BLaER1 (cell line): ENCODE results near the gene LBH.

ENCODE experiments used
- H3K27ac ChIP-seq: shearing (Covaris generic); formaldehyde crosslinking; 2 replicates; pipeline ENCODE4 v1.8.1; 2022
- H3K27me3 ChIP-seq: shearing (Covaris generic); formaldehyde crosslinking; 2 replicates; pipeline ENCODE4 v1.8.1; 2022
- H3K36me3 ChIP-seq: shearing (Covaris generic); formaldehyde crosslinking; 2 replicates; pipeline ENCODE4 v1.8.1; 2022
- H3K4me1 ChIP-seq: shearing (Covaris generic); formaldehyde crosslinking; 2 replicates; pipeline ENCODE4 v1.8.1; 2022
- H3K4me2 ChIP-seq: shearing (Covaris generic); formaldehyde crosslinking; 2 replicates; pipeline ENCODE4 v1.8.1; 2022
- H3K4me3 ChIP-seq: shearing (Covaris generic); formaldehyde crosslinking; 2 replicates; pipeline ENCODE4 v1.8.1; 2022
- H3K9ac ChIP-seq: shearing (Covaris generic); formaldehyde crosslinking; 2 replicates; pipeline ENCODE4 v1.8.1; 2022
- H3K9me3 ChIP-seq: shearing (Covaris generic); formaldehyde crosslinking; 2 replicates; pipeline ENCODE4 v1.8.1; 2022
- H4K20me1 ChIP-seq: shearing (Covaris generic); formaldehyde crosslinking; 2 replicates; pipeline ENCODE4 v1.8.1; 2022
- Cebpa-rat ChIP-seq: shearing (Covaris generic); IDR thresholded peaks from 2 replicates; pipeline ENCODE4 v1.8.1; 2022

LBH gene

DNA sequence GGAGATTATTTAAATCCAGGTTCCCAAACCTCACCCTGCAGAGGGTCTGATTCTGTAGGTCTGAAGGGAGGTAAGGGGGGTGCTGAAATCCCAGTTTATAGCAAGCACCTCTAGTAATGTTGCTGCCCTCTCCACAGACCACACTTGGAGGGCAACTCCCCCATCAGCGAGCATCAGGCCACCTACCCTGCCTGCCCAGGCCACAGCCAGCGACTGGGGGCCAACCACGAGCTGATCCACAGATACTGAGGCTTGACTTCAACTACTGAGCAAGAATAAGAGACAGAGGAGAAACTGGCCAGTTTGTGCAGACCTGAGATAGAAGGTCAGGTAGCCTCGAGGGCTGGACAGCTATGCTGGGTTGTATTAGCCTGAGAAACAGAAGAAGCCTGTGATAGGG, 36.3 kb upstream of the LBH start:
- Histone ChIP-seq H3K4me3 (no peak overlapping the region), H3K27ac (no peak overlapping the region), H4K20me1 (no peaks in the 10 kb centered on the region), H3K27me3 (no peaks in the 10 kb centered on the region), H3K36me3 (no peaks in the 10 kb centered on the region), H3K4me2 (no peak overlapping the region), H3K9me3 (no peaks in the 10 kb centered on the region; the same call in 1 of the 2 replicates), H3K9ac (no peak overlapping the region), H3K4me1 (no peaks in the 10 kb centered on the region)
- TF ChIP-seq Cebpa-rat, result no peak

DNA sequence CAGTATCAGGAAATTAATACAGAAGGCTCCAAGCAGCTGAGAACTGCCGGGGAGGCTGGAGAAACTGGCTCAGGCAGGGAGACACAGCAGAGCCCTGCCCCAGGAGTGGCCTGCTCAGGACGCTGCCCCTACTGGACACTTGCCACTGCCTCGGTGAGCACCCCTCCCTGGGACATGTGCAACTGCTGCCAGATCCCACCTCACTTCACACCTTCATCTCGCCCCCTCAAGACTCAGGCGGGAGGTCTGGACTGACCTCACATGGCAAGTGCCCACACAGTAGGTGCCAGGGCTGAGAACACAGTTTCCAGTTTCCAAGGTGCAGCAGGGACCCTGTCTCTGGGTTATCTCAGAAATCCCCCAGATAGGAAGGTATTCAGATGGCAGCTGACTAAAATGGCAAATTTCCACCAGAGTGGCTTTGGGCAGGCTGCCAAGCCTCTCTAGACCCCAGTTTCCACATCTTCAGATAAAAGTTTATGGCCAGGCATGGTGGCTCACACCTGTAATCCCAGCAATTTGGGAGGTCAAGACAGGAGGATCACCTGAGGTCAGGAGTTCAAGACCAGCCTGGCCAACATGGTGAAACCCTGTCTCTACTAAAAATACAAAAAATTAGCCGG, 33.7 kb upstream of the LBH start:
- H3K36me3 ChIP-seq, result no peaks in the 10 kb centered on the region
- no peak overlapping the region for H3K9ac ChIP-seq
- no peaks in the 10 kb centered on the region for H3K4me1 ChIP-seq
- no peaks in the 10 kb centered on the region for H3K27me3 ChIP-seq
- no peaks in the 10 kb centered on the region for H4K20me1 ChIP-seq
- H3K4me2 ChIP-seq, result no peak overlapping the region
- no peak overlapping the region for H3K27ac ChIP-seq
- H3K4me3 ChIP-seq, result no peak overlapping the region
- H3K9me3 ChIP-seq, result no peaks in the 10 kb centered on the region
- no peak for TF ChIP-seq Cebpa-rat

DNA sequence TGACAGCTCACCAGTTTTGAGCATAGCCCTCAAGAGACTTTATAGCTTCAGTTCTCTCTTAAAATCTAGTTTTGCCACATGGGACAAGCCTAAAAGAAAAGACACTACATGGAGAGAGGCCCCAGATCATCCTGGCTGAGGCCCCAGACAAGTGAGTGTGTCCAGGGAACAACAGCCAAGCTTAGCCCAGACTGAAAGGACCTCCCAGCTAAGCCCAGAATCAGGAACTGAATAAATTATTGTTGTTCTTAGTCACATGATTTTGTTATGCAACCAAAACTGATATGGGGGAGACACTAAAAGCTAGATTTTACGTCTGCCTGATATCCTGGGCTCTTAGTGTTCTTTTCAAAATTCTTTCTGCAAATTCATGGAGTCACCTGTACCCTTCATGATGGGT, 29.3 kb upstream of the LBH start:
- Histone ChIP-seq H3K9me3 (no peaks in the 10 kb centered on the region), H4K20me1 (no peaks in the 10 kb centered on the region), H3K4me2 (no peak overlapping the region), H3K4me1 (peaks cover 8% of the 10 kb centered on the region), H3K36me3 (no peaks in the 10 kb centered on the region), H3K27ac (no peak overlapping the region), H3K9ac (no peak overlapping the region), H3K27me3 (no peaks in the 10 kb centered on the region), H3K4me3 (no peak overlapping the region)
- TF ChIP-seq Cebpa-rat, result no peak

DNA sequence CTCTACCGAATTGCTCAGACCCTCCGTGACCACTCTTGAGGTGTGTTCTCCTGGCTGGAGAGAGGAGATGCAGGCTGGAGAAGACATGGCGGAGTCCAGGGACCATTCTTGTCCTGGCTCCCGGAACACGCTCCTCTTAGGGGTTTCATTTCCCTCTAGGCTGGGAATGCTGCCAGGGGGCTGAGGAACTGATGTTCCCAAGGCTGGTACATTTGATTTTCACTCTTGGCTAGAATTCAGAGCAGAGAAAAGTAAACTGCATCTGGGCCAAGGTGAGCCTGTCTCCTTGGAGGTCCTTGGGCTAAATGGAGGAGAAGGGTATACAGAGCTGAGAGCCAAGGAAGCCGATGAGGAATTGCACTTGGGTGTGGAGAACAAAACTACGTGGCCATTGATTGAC, 28.2 kb upstream of the LBH start:
- H3K4me3 ChIP-seq, result no peak overlapping the region
- no peak for TF ChIP-seq Cebpa-rat
- H3K9ac ChIP-seq, result no peak overlapping the region
- no peaks in the 10 kb centered on the region for H3K9me3 ChIP-seq
- no peak overlapping the region for H3K4me2 ChIP-seq
- H3K36me3 ChIP-seq, result no peaks in the 10 kb centered on the region
- H3K27ac ChIP-seq, result no peak overlapping the region
- no peaks in the 10 kb centered on the region for H4K20me1 ChIP-seq
- no peaks in the 10 kb centered on the region for H3K27me3 ChIP-seq
- peaks cover 8% of the 10 kb centered on the region for H3K4me1 ChIP-seq

DNA sequence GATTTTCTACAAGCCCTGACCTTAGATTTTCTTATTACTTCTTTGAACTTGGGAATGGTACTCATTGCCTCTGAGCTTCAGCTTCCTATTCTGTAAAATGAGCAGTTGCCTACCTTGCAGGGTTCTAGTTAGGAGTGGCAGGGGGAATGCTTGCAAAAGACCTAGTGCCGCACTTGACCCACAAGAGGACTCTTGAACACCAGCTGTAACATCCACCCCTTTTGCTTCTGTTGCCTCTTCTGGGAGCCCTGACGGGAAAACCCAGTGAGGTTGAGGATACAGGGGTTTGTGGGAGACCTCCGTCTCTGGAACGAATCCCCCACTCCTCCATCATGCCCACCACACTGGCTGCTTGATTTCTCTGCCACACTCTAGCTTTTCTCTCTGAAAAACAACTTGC, 27.1 kb upstream of the LBH start:
- Histone ChIP-seq H3K9me3 (no peaks in the 10 kb centered on the region), H3K27me3 (no peaks in the 10 kb centered on the region)
- no peak for TF ChIP-seq Cebpa-rat

DNA sequence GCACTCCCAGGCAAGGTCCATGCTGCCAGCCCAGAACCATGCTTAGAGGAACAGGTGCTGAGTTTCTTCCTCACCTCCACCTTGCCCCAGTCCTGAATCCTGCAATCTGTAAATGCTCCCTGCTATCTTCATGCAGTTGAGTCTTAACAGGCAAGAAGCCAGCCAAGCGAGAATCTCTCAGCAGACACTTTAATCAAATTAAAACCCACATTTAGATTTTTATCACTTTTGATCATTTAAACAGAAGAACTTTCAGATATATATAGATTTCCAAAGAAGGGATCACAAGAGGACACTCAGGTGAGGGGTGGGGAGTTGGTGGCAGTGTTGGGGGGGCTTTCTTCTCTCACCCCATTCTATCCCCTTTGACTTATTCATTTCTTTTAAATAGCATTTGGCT, 25.9 kb upstream of the LBH start:
- TF ChIP-seq Cebpa-rat, result no peak
- no peak overlapping the region for H3K9ac ChIP-seq
- no peaks in the 10 kb centered on the region for H4K20me1 ChIP-seq

More for the DNA sequence above, 27.1 kb upstream of the LBH start:
- Histone ChIP-seq H3K9ac (no peak overlapping the region), H4K20me1 (no peaks in the 10 kb centered on the region), H3K4me3 (no peak overlapping the region), H3K36me3 (no peaks in the 10 kb centered on the region), H3K27ac (no peak overlapping the region), H3K4me2 (no peak overlapping the region), H3K4me1 (peaks cover 8% of the 10 kb centered on the region)

DNA sequence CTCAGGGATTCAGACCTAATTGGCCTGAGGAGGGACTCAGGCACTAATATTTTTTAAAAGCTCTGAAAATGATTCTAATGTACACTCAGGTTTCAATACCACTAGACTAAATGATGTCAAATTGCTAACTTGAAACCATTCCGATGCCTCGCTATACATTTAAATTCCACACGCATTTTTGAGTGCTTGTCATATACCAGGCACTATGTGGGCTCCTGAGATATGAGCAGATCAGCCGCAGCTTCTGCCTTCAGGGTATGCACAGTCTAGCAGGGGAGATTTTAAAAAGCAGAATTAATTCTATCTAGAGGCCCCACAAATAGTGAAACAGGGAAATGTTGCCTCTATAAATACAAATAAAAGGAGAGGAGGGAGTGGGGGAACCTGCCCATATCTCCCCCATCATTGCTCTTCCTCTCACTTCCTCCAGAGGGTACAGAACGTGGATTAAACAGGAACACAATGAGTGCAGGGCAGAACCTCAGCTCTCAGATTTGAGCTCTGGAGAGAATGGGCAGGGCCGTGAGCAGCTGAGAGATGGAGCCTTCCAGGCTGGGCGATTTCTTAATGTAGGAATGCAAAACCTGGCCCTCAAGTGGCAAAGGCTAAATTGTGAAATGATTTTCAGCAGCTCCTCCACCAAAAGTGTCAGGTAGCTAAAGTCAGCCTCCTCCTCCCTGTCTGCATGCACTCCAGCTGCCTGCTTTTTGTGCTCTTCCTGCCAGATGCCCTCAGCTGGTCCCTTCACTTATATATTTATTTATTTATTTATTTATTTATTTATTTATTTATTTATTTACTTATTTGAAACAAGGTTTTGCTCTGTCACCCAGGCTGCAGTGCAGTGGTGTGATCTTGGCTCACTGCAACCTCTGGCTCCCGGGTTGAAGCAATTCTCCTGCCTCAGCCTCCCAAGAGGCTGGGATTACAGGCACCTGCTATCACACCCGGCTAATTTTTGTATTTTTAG, 24.6 kb upstream of the LBH start:
- Histone ChIP-seq H4K20me1 (no peaks in the 10 kb centered on the region), H3K36me3 (no peaks in the 10 kb centered on the region), H3K4me2 (no peak overlapping the region), H3K27me3 (no peaks in the 10 kb centered on the region), H3K9me3 (no peaks in the 10 kb centered on the region), H3K27ac (no peak overlapping the region), H3K4me3 (no peak overlapping the region), H3K9ac (no peak overlapping the region), H3K4me1 (peaks cover 8% of the 10 kb centered on the region)
- TF ChIP-seq Cebpa-rat, result no peak

More for the DNA sequence above, 25.9 kb upstream of the LBH start:
- 0 out of 2 replicates have a peak overlapping the region, but pooled peaks have one; percentile 0 for H3K4me2 ChIP-seq
- no peaks in the 10 kb centered on the region for H3K27me3 ChIP-seq
- no peaks in the 10 kb centered on the region for H3K9me3 ChIP-seq
- no peaks in the 10 kb centered on the region for H3K36me3 ChIP-seq
- no peak overlapping the region for H3K27ac ChIP-seq
- H3K4me3 ChIP-seq, result no peak overlapping the region
- H3K4me1 ChIP-seq, result peaks cover 8% of the 10 kb centered on the region

DNA sequence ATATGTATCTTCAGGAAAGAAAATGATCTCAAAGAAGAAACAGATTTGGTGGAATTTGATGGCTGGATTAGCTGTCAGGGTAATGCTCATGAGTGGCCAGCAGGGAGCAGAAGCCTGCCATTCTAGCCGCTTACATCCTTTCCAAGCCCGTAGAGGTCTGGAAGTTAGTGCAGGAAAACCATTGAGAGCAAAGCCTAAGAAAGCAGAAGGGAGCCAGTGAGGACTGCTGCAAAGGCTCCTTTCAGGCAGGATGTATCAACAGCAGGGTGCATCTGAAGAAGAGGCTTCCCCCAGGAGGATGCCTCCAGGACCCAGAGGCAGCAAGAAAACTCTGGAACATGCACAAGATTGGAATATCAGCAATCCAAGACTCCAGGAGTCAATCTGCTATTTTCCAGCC, 22.9 kb upstream of the LBH start:
- Histone ChIP-seq H3K27ac (no peak overlapping the region), H3K4me2 (no peak overlapping the region), H3K4me1 (peaks cover 8% of the 10 kb centered on the region), H3K4me3 (no peak overlapping the region), H3K9me3 (no peaks in the 10 kb centered on the region), H3K36me3 (no peaks in the 10 kb centered on the region), H3K9ac (no peak overlapping the region), H3K27me3 (no peaks in the 10 kb centered on the region), H4K20me1 (no peaks in the 10 kb centered on the region)
- TF ChIP-seq Cebpa-rat, result no peak

DNA sequence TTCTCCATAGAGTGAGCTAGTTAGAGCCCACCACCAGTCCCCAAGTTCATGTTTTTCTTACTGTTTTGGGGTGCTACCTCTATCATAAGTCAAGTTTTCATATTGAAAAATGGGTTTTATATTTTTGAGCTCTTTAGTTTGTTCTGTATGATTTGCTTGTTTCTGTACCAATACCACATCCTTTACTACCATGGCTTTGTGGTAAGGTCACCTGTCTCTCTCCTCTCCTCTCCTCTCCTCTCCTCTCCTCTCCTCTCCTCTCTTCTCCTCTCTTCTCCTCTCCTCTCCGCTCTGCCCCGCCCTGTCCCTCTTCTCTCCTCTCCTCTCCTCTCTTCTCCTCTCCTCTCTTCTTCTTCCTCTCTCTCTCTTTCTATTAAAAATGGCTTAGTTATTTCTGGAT, 22.1 kb upstream of the LBH start:
- peaks cover 8% of the 10 kb centered on the region for H3K4me1 ChIP-seq
- H3K9ac ChIP-seq, result no peak overlapping the region
- TF ChIP-seq Cebpa-rat, result no peak
- no peak overlapping the region for H3K4me2 ChIP-seq
- no peak overlapping the region for H3K27ac ChIP-seq
- H4K20me1 ChIP-seq, result no peaks in the 10 kb centered on the region
- H3K36me3 ChIP-seq, result no peaks in the 10 kb centered on the region
- no peak overlapping the region for H3K4me3 ChIP-seq
- H3K9me3 ChIP-seq, result no peaks in the 10 kb centered on the region
- H3K27me3 ChIP-seq, result no peaks in the 10 kb centered on the region

DNA sequence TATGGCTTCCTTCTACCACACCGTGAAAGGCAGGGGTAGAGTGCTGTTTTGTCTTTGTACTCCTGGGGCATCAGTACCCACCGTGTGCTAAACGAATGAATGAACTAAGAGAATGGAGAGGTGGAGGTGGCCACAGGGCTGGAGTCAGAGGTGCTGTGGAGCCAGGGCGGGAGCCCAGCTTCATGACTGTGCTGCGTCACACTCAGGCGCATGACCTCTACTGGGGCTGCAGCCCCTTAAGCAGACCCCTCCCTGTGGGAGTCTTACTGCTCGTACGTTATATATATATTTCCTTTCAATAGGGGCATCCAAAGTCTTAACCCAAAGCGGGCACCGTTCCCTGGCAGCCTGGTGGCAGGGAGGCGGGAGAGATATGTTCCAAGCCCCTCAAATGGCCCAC, 18.0 kb upstream of the LBH start:
- no peak overlapping the region for H3K9ac ChIP-seq
- H3K9me3 ChIP-seq, result no peaks in the 10 kb centered on the region
- no peak overlapping the region for H3K4me2 ChIP-seq

More for the DNA sequence above, 18.0 kb upstream of the LBH start:
- no peaks in the 10 kb centered on the region for H3K27me3 ChIP-seq
- no peak overlapping the region for H3K4me3 ChIP-seq
- H3K36me3 ChIP-seq, result no peaks in the 10 kb centered on the region
- no peak for TF ChIP-seq Cebpa-rat
- peaks cover 14% of the 10 kb centered on the region for H3K4me1 ChIP-seq
- H3K27ac ChIP-seq, result no peak overlapping the region
- no peaks in the 10 kb centered on the region for H4K20me1 ChIP-seq
